ENCODE data around the gene LOXL1. TPM values are rescaled to one million over a fixed set of nuclear protein-coding genes. Genes with fewer than 3 reads are reported as not detected.
A peak's percentile ranks its signal among the peaks of the same experiment; 100 is the strongest.

The LOXL1 gene
- total RNA-seq, 1 donor from 2014 or later = 260 TPM

- peak overlapping the region in 1 of 2 donors; percentile 30 for H3K4me3 ChIP-seq
- intact Hi-C loops (cut with DNase I) = loop anchor here (1.0 to 10.0 kb wide), 3 partner anchors 13 to 363 kb away; no protein-coding TSS in a partner anchor
- H3K9me3 ChIP-seq = no peaks in the 10 kb centered on the region
- peak overlapping the region; percentile 99 to 100 for H3K27ac ChIP-seq
- no peaks in the 10 kb centered on the region for H3K27me3 ChIP-seq
- peaks cover 32 to 41% of the 10 kb centered on the region in 2 donors for H3K36me3 ChIP-seq
- peaks cover 14 to 41% of the 10 kb centered on the region in 2 donors for H3K4me1 ChIP-seq
- DNase-seq (ENCODE audit: low spot score in 2 of 2) = peak in 1 of 2 donors; percentile 66
- TF ChIP-seq, protein P1, sequence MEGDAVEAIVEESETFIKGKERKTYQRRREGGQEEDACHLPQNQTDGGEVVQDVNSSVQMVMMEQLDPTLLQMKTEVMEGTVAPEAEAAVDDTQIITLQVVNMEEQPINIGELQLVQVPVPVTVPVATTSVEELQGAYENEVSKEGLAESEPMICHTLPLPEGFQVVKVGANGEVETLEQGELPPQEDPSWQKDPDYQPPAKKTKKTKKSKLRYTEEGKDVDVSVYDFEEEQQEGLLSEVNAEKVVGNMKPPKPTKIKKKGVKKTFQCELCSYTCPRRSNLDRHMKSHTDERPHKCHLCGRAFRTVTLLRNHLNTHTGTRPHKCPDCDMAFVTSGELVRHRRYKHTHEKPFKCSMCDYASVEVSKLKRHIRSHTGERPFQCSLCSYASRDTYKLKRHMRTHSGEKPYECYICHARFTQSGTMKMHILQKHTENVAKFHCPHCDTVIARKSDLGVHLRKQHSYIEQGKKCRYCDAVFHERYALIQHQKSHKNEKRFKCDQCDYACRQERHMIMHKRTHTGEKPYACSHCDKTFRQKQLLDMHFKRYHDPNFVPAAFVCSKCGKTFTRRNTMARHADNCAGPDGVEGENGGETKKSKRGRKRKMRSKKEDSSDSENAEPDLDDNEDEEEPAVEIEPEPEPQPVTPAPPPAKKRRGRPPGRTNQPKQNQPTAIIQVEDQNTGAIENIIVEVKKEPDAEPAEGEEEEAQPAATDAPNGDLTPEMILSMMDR (IDR thresholded peaks at IDR 0.05) = no peak
Observed at GRCh38 chr15:73951601-73952000, 25.3 kb downstream of the LOXL1 start.

GRCh38 chr15:73952171-73952912 lies 26.1 kb downstream of the LOXL1 start:
- Histone ChIP-seq H3K9me3 (no peaks in the 10 kb centered on the region), H3K4me1 (peaks cover 16 to 49% of the 10 kb centered on the region in 2 donors), H3K4me3 (no peak overlapping the region), H3K27ac (peak overlapping the region; percentile 99 to 100), H3K36me3 (peaks cover 25 to 34% of the 10 kb centered on the region in 2 donors), H3K27me3 (no peaks in the 10 kb centered on the region)
- intact Hi-C loops (cut with DNase I) = loop anchor here (10.0 kb wide), 1 partner anchor 362 kb away; no protein-coding TSS in a partner anchor
- TF ChIP-seq, protein P1 (IDR thresholded peaks at IDR 0.05) = no peak
- no peak for DNase-seq (ENCODE audit: low spot score in 2 of 2)

- peak overlapping the region; percentile 99 to 100 for H3K27ac ChIP-seq
- TF ChIP-seq, protein P1 (IDR thresholded peaks at IDR 0.05) = no peak
- peaks cover 16 to 51% of the 10 kb centered on the region in 2 donors for H3K4me1 ChIP-seq
- H3K36me3 ChIP-seq = peaks cover 17 to 26% of the 10 kb centered on the region in 2 donors
- H3K4me3 ChIP-seq = no peak overlapping the region
- no peaks in the 10 kb centered on the region for H3K9me3 ChIP-seq
- H3K27me3 ChIP-seq = no peaks in the 10 kb centered on the region
- peak in 1 of 2 donors; percentile 60 for DNase-seq (ENCODE audit: low spot score in 2 of 2)
- intact Hi-C loops (cut with DNase I) = loop anchor here (10.0 kb wide), 1 partner anchor 362 kb away; no protein-coding TSS in a partner anchor
Observed at GRCh38 chr15:73952913-73953750, 26.9 kb downstream of the LOXL1 start.

GRCh38 chr15:73954188-73955145 lies 28.2 kb downstream of the LOXL1 start:
- Histone ChIP-seq H3K27me3 (no peaks in the 10 kb centered on the region), H3K27ac (peak overlapping the region; percentile 99 to 100), H3K4me1 (peaks cover 16 to 51% of the 10 kb centered on the region in 2 donors), H3K9me3 (no peaks in the 10 kb centered on the region), H3K4me3 (no peak overlapping the region), H3K36me3 (peaks cover 5 to 12% of the 10 kb centered on the region in 2 donors)
- DNase-seq (ENCODE audit: low spot score in 2 of 2) = peak in 1 of 2 donors; percentile 61
- TF ChIP-seq, protein P1 (IDR thresholded peaks at IDR 0.05) = no peak
- intact Hi-C loops (cut with DNase I) = loop anchor here (10.0 kb wide), 1 partner anchor 360 kb away; no protein-coding TSS in a partner anchor

Measured in ascending aorta (tissue), 2 donors.